GM19467 (cell line): ENCODE data around the gene RHOD.

Experiments used
- ATAC-seq: cut with Tn5 transposase; IDR thresholded peaks from one replicate; pipeline ENCODE4 v1.9.1; 2021; ENCODE audit warnings: mild to moderate bottlenecking, moderate library complexity; ENCODE audit not compliant: unreplicated experiment

RHOD gene

DNA sequence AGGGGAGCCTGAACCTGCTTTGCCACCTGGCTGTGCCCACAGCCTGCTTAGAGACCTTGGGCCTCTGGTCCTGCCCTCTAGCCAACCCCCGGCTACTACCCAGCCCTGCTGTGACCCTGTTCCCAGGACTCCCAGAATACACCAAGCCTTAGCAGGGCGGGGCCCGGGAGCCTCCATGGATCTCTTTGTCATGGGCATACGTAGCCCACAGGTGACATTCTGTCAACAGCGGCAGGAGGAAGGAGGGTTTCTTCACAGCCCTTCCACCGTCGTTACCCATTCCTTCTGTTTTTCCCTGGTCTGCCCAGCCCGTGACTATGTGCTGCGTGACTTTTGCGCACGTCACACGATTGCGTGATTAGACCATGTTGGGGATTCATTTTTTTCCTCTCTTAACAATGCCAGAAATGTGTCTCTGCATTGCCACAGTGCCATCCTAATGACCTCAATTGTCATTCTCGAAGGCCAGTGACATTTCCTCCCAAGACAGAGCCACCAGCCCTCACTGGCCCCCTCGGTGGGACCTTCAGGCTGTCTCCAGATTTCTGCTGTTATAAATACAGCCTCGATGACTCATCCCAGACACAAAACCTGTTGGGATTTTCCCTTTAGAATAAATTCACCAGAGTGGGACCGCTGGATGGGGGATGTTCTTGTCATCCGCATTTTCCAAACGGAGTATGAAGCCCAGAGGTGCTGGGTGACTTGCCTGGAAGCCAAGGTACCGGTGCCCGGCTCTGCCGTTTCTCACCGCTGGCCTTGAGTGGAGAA is 24.7 kb upstream of the RHOD start:
- ATAC-seq = no peak

DNA sequence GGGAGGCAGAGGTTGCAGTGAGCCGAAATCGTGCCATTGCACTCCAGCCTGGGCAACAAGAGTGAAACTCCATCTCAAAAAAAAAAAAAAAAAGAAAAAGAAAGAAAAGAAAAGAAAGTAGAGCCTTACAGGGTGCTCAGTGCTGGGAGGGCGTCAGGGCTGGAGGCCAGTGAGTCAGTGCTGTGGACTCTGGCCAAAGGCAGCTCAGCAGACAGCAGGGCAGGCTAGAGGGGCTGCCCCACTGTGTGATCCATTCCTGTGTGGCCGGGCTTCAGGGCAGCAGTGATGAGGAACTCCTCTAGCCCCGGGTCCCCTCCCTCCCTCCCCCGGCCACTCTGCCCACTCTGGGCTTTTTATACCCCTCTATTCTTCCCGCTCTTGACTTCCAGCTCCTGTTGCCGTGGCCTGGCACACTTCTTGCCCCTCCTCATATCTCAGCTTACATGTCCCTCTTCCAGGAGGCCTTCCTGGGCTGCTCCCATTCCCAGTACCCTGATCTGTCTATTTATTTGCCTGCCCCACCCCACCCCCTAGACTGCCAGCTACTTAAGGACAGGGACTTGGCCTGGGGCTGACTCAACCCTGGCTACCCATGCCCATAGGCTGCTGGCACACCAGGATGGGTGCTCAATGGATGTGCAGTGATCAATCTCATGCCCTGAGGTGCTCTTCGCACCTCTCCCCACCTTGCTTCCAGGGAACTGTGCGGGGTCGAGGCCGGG is 23.7 kb upstream of the RHOD start:
- ATAC-seq = no peak

DNA sequence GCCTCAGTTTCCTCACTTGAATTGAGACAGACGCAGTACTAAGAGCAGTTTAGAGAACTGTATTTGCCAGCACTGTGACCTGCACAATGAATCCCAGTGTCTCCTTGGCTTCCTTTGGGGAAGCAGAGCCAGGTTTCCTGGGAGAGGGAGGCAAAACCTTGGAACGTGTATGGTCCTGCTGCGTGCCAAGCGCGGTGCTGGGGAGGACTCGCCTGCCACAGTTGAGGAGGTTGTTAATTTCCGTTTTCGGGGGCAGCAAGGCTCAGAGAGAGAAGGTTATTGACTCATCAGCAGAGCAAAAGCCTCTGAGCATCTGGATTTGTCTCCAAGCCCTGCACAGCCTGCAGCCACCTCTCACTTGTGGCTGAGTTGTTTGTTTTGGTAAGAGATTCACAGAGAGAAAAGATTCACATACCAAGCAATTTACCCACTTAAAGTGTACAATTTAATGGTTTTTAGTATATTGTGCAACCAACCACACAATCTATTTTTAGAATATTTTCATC is 22.9 kb upstream of the RHOD start:
- no peak for ATAC-seq

DNA sequence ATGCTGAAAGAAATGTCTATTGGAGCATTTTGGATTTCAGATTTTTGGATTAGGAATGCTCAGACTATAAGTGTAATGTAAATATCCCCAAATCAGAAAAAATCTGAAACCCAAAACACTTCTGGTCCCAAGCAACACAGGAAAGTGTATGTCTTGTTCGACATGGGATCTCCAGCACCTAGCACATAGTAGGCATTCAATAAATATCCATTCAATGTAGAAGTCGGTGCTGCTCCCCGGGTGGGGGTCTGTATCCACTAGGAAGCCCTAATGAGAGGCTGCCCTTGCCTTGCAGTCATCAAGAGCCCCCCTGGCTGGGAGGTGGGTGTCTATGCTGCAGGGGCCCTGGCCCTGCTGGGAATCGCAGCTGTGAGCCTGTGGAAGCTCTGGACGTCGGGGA is 22.3 kb upstream of the RHOD start:
- no peak for ATAC-seq

DNA sequence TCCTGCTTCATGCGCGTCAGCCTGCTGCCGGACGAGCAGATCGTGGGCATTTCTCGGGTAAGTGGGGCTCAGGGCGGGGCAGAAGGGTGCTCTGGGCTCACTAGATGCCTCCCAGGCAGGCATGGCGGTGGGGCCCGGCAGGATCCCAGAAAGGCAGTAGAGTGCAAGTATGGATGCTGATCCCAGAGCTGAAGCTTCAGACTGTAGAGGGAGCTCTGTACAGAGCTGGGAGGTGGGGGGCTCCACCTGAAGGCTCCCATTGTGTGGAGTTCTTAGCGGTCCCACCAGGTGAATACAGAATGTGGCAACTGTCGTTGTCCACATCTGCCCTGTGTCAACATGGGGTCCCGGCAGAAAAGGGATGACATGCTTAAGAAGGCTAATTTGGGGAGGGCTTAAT is 16.5 kb upstream of the RHOD start:
- no peak for ATAC-seq

DNA sequence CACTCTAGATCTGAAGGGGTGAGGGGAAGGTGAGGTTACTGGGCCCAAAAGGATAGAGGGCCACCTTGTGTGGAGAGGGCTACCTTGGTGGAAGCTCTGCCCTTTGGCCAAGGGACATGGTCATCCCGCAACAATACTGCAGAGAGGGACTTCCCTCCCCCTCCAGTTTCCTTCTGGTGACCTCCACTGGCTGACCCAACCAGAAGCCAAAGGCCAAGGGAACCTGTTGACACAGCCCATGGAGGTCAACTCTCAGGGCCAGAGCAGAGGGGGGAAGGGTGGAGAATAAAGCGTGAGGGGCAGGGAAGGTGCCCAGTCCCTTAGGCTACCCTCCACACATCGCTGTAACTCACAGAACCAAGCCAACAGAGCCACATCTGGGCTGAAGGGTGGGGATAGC is 15.0 kb upstream of the RHOD start:
- ATAC-seq = no peak

DNA sequence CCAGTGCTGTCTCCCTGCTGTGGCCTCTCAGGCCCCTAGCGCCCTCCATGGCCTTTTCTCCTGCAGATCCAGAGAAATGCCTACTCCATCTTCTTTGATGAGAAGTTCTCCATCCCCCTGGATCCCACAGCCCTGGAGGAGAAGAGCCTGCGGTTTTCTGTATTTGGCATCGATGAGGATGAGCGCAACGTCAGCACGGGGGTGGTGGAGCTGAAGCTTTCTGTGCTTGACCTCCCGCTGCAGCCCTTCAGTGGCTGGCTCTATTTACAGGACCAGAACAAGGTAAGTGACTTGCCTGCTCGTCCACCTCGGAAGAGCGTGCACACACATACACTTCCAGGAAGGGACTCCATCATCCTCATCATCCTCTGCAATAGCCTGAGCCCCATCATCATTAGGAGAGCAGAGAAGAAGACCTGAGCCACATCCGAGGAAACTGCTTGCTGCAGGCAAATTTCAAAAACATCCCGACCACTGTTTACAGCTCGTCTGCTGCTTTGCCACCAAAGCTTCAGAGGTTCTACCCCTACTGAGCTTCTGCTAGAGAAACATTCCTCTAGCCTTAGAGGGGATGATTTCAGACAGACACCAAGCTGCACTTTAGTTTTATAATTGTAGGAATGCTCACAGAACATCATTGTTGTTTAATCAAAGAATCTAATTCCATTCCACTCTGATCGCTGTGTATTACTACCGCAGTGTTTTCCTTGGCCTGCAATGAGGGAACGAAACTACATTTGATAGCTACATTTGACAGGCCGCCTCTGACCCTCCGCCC is 12.9 kb upstream of the RHOD start:
- no peak for ATAC-seq

DNA sequence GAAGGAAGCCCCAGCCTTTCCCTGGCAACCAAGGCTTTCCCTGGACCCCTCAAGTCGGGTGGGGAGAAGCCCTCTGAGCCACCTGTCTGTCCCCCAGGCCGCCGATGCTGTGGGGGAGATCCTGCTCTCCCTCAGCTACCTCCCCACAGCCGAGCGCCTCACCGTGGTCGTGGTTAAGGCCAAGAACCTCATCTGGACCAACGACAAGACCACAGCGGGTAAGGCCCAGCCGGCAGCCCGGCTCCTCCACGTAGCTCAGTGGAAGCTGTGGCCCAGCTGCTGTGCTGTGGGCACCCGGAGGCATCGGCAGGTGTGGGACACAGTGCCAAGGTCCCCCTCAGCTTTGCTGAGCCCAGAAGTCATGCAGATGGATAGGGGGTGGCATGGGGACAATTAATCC is 12.2 kb upstream of the RHOD start:
- ATAC-seq = no peak

DNA sequence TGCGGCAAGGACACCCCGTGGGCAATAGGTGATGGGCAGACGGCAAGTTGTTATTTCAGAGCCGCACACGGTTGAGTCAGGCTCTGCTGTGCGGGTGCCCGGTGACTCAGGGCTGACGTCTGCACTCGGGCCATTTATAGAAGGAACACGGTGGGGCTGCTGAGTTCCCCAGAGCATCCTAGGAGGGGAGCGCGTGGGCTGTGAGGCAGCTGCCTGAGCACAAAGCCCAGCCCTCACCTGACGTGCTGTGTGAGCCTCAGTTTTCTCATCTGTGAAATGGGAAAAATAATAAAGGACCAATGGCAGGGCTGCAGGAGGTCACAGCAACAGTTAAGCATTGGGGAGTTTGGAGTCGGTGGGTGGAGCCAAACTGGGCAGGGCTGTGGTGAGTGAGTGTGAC is 11.3 kb upstream of the RHOD start:
- ATAC-seq = no peak

DNA sequence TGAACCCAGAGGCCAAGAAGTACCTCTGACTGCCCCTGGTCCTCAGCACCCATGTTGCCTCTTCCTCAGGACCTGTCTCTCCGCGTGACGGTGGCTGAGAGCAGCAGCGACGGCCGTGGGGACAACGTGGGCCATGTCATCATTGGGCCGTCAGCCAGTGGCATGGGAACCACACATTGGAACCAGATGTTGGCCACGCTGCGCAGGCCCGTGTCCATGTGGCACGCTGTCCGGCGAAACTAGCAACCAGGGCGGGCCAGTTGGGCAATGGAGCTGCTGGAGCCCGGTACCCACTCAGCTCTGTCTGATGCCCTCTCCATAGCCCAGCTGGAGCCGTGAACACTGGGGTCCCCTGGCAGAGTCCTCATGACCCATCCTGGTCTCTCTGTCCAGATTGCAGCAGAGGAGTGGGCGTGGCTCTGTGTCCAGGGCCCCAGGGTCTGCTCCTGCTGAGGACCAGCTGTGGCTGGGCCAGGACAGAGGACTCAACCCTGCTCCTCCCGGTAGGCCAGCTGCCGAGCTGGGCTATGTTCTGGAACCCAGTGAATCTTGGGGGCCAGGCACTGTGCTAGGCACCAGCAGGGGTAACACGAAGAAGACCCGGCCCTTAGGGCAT is 8.0 kb upstream of the RHOD start:
- no peak for ATAC-seq

DNA sequence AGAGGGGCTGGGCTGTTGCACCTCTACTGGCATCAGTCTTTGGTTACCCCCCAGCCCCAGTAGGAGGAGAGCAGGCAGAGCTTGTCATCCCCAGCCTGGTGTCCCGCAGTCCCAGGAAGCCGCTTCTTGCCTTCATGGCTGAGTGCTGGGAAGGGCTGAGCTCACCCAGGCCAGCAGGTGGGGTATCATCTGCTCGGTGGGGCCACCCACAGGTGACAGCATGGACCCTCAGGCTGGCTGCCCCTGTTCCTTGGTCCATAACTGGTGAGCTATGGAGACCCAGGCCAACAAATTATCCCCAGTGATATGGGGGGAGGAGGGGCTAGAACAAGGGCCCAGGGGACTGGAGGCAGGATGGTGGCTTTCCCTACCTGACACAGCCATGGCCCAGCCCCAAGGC is 6.5 kb upstream of the RHOD start:
- ATAC-seq = no peak

DNA sequence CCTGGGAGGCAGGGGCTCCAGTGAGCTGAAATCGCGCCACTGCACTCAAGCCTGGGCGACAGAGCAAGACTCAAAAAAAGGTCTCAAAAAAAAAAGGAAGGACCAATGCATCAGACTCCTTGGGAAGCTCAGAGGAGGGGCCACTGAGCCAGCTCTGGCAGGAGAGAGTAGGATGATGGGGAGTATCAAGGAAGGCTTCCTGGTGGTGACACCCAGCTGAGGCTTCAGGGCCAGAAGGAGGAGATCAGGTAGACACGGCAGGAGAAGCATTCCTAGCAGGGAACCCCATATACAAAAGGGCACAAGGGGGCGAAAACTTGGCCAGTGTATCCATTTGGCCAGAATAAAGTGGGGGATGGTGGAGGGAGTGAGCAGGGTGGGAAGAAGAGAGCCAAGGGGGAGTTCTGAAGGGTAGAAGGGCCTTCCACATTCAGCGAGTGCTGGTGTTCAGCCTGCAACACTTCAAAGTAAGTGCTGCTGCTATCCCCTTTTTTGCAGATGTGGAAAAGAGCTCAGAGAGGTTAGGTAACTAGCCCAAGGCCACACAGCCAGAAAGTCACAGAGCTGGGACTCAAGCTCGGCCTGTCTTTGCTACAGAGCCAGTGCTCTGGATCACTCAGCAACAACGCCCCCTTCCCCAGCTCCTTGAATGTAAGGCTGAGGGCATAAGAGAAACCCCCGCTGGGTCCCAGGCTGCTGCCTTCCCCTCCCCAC is 5.3 kb upstream of the RHOD start:
- no peak for ATAC-seq

DNA sequence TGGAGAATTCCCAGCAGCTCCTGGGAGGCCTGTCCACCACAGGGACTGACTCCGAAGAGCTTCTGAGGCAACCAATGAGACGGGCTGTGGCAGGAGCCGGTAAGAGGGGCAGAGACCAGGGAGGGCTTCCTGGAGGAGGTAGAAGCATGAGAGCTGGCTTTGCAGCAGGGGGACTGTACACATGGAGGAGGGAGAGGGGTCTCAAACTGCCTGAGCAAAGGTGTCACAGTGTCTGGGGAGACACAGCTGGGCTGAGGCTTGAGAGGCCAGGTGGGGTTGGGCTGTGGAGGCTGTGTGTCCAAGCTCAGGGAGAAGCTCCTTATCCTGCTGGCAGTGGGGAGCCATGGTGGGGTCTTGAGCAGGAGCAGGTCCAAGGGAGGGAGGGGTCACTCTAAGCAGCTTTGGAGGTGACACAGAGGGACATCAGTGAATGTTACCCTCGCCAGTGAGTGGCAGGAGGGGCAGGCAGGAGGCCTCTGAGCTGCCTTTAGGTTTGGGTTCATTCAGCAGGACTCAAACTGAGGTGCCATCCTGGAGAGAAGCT is 4.6 kb upstream of the RHOD start:
- ATAC-seq = no peak

DNA sequence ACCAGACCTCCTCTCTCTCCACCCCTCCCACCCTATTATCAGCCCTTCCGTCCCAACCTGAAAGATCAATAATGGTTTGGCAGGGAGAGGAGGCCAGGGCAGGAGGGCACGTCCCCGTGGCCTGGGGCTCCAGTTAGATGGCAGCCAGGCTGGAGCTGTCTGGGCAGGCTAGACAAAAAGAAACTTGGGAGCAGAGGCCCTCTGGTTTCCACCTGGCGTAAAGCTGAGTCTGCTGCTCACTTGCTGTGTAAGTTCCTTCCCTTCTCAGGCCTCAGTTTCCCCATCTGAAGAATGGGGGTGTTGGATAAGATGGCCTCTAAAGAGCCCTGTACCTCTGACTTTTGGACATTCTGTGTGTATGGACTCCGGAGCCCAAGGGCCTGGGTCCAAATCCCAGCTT is 3.8 kb upstream of the RHOD start:
- no peak for ATAC-seq

DNA sequence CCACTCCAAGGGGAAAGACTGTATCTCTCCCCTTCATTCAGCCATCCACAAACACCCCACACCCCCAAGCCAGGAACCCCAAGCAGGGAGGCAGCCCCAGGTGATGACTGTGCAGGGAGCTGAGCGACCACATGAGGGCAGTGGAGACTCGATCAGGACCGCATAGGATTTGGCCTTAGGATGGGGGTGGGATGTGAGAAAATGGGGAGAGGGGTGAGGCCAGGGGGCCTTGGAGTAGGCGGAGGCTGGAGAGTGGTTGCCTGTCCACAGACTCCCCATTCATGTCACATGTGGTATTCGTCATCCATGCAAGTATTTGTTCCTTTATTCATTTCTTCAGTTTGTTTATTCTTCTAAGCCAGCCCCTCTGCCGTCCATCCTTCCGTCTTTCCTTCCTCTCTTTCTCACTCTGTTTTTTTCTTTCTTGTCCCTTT is 2.7 kb upstream of the RHOD start:
- no peak for ATAC-seq

DNA sequence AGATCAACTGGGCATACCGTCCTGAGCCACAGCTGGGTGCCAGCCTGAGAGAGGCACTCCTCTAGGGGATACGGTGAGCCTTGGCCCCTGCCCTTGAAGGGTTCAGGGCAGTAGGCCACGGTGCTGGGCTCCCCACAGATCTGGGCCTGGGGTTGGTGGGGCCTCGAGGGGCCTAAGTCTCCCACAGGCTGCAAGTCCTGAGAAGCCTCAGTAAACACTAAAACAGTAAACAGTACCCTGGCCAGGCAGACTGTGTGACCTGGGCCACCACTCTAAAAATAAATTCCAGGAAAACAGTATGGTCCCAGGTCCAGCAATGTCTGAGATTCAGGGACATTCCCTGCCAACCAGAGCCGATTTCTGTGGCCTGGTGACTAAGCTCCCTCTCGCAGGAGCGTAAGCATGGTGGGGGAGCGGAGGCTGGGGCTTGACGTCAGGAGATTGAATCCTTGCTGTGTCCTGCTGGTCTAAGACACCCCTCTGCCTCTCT is 2.3 kb upstream of the RHOD start:
- no peak for ATAC-seq

DNA sequence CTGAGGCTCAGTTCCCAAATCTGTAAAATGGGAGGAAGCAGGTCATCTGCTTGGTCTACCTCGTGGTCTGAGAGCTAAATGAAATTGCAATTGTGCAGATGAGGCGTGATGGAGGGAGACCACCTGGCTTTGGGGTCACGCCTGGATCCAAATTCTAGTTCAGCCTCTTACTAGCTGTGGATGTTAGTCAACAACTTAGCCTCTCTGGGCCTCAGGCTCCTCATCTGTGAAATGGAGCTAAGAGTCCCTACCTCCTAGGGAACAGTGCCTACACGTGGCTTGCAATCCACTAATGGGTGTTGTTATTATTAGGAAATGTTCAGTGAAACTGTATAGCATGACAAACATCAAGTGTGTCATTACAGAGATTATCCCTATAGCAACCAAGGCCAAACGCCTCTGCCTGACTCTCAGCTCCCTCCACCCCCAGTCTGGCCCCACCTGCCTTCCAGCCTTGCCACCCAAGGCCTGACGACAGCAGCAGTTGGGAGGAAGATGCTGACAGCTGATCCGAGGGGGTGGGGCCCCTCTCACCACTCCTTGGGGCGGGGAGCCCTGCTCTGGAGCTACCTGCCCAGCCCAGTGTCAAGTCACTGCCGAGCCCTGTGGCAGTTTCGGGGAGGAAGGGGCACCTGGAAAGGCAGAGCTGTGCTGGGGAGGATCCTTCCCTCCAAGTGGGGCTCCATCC is 1.7 kb upstream of the RHOD start:
- ATAC-seq = no peak

DNA sequence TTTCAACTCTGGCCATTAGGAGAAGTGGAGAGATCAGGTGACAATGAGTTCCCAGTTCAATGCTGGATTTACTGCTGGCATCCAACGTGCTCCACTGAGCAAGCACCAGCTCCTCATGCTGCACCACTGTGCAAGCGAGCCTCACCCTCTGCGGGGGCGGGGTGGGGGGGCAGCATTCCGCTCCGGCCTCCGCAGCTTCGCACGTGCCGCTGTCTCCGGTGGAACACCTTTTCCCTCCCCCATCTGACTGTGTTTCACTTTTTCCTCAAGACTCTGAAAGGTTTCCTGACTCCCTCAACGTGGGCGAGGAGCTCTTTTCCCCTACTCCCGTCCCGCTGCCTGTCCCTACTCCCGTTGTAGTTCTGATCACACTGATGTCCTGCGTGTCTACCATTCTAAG is 835 bp upstream of the RHOD start:
- no peak for ATAC-seq

DNA sequence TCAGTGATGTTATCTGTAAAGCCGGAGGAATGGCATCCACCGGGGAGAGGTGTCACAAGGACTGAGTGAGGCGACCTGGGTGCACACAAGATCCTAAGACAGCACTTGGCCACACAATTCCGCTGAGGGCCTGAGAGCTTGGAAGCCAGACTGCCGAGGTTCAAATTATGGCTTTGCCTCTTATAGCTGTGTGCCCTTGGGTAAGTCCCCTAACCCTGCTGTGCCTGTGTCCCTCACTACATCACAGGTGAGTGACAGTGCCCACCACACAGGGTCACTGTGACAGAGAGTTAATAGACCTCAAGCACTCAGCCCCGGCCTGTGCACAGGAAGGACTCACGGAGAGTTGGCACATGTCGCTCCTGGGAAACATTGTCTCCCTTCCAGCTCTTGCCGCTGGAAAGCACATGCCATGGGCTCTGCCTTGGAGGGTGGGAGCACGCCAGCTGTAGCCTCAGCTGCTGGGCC is 592 bp downstream of the RHOD start:
- no peak for ATAC-seq
